CD4-positive, alpha-beta memory T cell (primary cell): ENCODE results near the gene FAM171A2. TPM values are rescaled to one million over a fixed set of nuclear protein-coding genes. Genes with fewer than 3 reads are reported as not detected.

Experiments
- CTCF ChIA-PET: fragments of 350-600 bp; sonication (Branson Sonifier 250); formaldehyde crosslinking; loops from one replicate; lab custom pipeline; 2021; ENCODE audit warnings: inconsistent platforms; ENCODE audit not compliant: partially characterized antibody; lab: Charles Lee
- POLR2A ChIA-PET: fragments of 350-600 bp; sonication (Branson Sonifier 250); formaldehyde crosslinking; loops from one replicate; lab custom pipeline; 2021; ENCODE audit not compliant: partially characterized antibody; lab: Charles Lee
- DNase-seq, 5 donors: peaks; one replicate each; pipeline versions ENCODE4 v3.0.0 to v3.0.0-alpha.2; 2020 to 2022; ENCODE audit warnings: mixed read lengths in 1 of 5
- H3K27ac ChIP-seq: one replicate; pipeline ENCODE4 v1.7.0; 2013; ENCODE audit warnings: low read depth, low read length
- H3K27me3 ChIP-seq: 2 replicates; pipeline ENCODE4 v1.7.0; 2013; ENCODE audit warnings: mild to moderate bottlenecking, low read length, moderate library complexity; ENCODE audit not compliant: insufficient read depth
- H3K36me3 ChIP-seq: 2 replicates; pipeline ENCODE4 v1.7.0; 2013; ENCODE audit warnings: mild to moderate bottlenecking, low read length, moderate library complexity; ENCODE audit not compliant: insufficient read depth
- H3K4me1 ChIP-seq: 2 replicates; pipeline ENCODE4 v1.7.0; 2013; ENCODE audit warnings: mild to moderate bottlenecking, low read length, moderate library complexity; ENCODE audit not compliant: insufficient read depth
- H3K4me3 ChIP-seq, 2 donors: one replicate each; pipeline ENCODE4 v1.7.0; 2013; ENCODE audit warnings: low read length in 2 of 2, mild to moderate bottlenecking in 1 of 2
- H3K9me3 ChIP-seq, 2 donors: one replicate each; pipeline ENCODE4 v1.7.0; 2013; ENCODE audit warnings: low read length in 2 of 2, control low read depth in 1 of 2; ENCODE audit not compliant: control insufficient read depth in 1 of 2
- H3K27ac Mint-ChIP-seq, 7 donors: one replicate each; pipeline ENCODE4 v1.8.0; 2020 to 2021; ENCODE audit warnings: mixed read lengths in 7 of 7, mild to moderate bottlenecking in 6 of 7, inconsistent platforms in 3 of 7, moderate library complexity in 3 of 7
- H3K27me3 Mint-ChIP-seq, 2 donors: one replicate each; pipeline ENCODE4 v1.8.0; 2020 to 2021; ENCODE audit warnings: mixed read lengths in 2 of 2
- H3K36me3 Mint-ChIP-seq, 2 donors: one replicate each; pipeline ENCODE4 v1.8.0; 2020 to 2021; ENCODE audit warnings: mixed read lengths in 2 of 2, inconsistent platforms in 1 of 2, mild to moderate bottlenecking in 1 of 2
- H3K4me1 Mint-ChIP-seq, 4 donors: one replicate each; pipeline ENCODE4 v1.8.0; 2020 to 2021; ENCODE audit warnings: mixed read lengths in 4 of 4, mild to moderate bottlenecking in 1 of 4
- H3K4me3 Mint-ChIP-seq, 8 donors: one replicate each; pipeline ENCODE4 v1.8.0; 2020 to 2021; ENCODE audit warnings: mixed read lengths in 8 of 8, mild to moderate bottlenecking in 7 of 8, moderate library complexity in 6 of 8, inconsistent platforms in 3 of 8
- H3K9me3 Mint-ChIP-seq, 8 donors: one replicate each; pipeline ENCODE4 v1.8.0; 2020 to 2021; ENCODE audit warnings: mixed read lengths in 8 of 8, mild to moderate bottlenecking in 5 of 8, inconsistent platforms in 3 of 8, moderate library complexity in 1 of 8
- intact Hi-C: fragments of 100-400 bp; cut with micrococcal nuclease; formaldehyde crosslinking; loops from one replicate; pipeline ENCODE4 v1.15.1; 2023
- polyA plus RNA-seq, 2 donors: library from polyadenylated mRNA; unstranded; fragments of 300-500 nt; fragmentation: Illumina TruSeq; gene quantifications; one replicate each; pipeline ENCODE4 v1.2.3, GENCODE V29; 2021
- total RNA-seq, 2 experiments: library from RNA; stranded (reverse); gene quantifications; one replicate each; pipeline ENCODE4 v1.2.3, GENCODE V29; 2021

FAM171A2 gene
- total and polyA plus RNA-seq, 4 experiments from 2014 or later, result 0.13 to 0.72 (median 0.52) TPM; not detected in 1

DNA sequence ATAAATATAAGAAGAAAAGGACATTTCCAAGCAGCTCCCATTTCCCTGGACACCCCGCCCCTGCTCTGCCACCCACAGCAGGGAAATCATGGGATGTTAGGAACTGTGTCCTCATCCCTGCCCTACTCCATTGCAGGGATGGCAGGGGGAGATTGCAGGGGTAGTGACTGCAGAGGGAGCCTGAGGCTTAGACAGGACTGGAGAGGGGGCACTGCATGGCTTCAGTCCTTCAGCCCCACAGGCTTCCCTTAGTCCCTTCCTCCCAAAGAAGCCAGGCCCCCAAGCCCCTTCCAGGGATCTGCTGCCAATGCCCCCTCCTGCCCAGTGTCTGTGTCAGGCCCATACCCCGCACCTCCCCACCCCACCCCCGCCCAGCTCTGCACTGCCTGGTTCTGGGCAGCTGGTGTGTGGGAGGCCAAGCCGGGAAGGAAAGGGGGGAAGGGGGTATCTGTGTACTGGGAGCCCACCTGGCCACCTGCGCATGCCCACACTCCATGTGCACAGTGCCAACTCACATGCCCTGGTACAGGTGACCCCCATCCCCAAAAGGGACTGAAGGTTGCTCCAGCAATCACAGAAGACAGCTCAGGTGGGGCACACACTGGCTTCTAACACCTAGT lies 52.0 kb downstream of the FAM171A2 start:
- no peak overlapping the region for H3K4me3 ChIP-seq
- peaks cover 16% of the 10 kb centered on the region for H3K27me3 ChIP-seq
- Mint-ChIP-seq H3K27me3 (peaks cover 22 to 34% of the 10 kb centered on the region in 2 donors), H3K27ac (peak overlapping the region in 1 of 7 donors; percentile 35), H3K9me3 (peaks cover 0 to 2% (median 0%) of the 10 kb centered on the region in 8 donors), H3K4me1 (peaks cover 14 to 34% (median 26%) of the 10 kb centered on the region in 4 donors), H3K4me3 (no peak overlapping the region), H3K36me3 (peaks cover 0 to 3% of the 10 kb centered on the region in 2 donors)
- ChIA-PET CTCF (interaction anchor here (3.8 kb wide), 1 partner anchor 20 kb away, joined by 11 read pairs; no protein-coding TSS in a partner anchor), POLR2A (no interaction called here)
- no peak for DNase-seq
- no peak overlapping the region for H3K27ac ChIP-seq
- H3K4me1 ChIP-seq, result peaks cover 31% of the 10 kb centered on the region
- intact Hi-C loops, result no loop called here
- no peaks in the 10 kb centered on the region for H3K36me3 ChIP-seq
- no peaks in the 10 kb centered on the region for H3K9me3 ChIP-seq

DNA sequence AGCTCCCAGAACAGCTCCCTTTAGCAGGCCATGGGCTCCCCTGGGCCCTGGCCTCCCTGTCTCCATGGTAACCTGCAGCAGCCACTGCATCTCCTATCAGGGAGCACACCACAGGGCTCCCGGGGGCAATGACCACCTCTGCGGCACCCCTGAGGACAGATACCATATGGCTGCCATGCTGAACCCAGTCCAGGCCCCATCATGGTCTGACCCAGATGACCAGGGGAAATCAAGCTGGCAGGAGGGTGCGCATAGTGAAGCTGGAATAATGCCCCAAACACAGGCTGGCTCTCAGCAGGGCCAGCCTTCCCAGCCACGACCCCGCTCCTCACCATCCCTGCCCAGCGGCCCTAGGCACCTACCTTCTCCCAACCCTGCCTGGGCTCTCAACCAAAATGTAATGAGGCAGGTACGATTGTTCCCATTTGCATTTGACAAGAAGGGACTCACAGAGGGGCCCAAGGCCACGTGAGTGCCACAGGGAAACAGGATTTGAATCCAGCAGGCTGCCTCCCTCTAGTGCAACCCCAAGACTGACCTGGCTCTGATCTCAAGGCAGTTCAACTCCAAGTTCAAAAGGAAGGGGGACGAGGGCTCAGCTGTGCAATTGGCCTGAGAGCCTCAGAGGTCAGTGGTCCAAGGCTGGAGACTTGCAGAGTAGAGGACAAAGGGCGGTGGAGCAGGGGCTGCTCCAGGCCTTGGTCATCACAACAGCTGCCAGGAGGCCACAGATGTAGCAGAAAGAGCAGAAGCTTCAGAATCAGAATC lies 52.9 kb downstream of the FAM171A2 start:
- peaks cover 17 to 31% of the 10 kb centered on the region in 2 donors for H3K27me3 Mint-ChIP-seq
- H3K27me3 ChIP-seq, result peaks cover 8% of the 10 kb centered on the region
- no peaks in the 10 kb centered on the region for H3K36me3 ChIP-seq
- intact Hi-C loops, result no loop called here
- peak overlapping the region in 2 of 8 donors; percentile 29 to 39 for H3K4me3 Mint-ChIP-seq
- no peak for DNase-seq
- H3K9me3 Mint-ChIP-seq, result peaks cover 0 to under 1% (median 0%) of the 10 kb centered on the region in 8 donors
- CTCF ChIA-PET, result interaction anchor here (2.3 to 3.8 kb wide), 2 partner anchors 20 to 101 kb away, joined by 7 to 11 read pairs; no protein-coding TSS in a partner anchor
- peaks cover 8 to 31% (median 24%) of the 10 kb centered on the region in 4 donors for H3K4me1 Mint-ChIP-seq
- H3K4me3 ChIP-seq, result no peak overlapping the region
- H3K27ac Mint-ChIP-seq, result peak overlapping the region in 1 of 7 donors; percentile 35
- no peak overlapping the region for H3K27ac ChIP-seq
- H3K9me3 ChIP-seq, result no peaks in the 10 kb centered on the region
- peaks cover 0 to under 1% of the 10 kb centered on the region in 2 donors for H3K36me3 Mint-ChIP-seq
- peaks cover 26% of the 10 kb centered on the region for H3K4me1 ChIP-seq
- POLR2A ChIA-PET, result interaction anchor here (2.8 kb wide), 1 partner anchor 89 kb away, joined by 13 read pairs; no protein-coding TSS in a partner anchor

DNA sequence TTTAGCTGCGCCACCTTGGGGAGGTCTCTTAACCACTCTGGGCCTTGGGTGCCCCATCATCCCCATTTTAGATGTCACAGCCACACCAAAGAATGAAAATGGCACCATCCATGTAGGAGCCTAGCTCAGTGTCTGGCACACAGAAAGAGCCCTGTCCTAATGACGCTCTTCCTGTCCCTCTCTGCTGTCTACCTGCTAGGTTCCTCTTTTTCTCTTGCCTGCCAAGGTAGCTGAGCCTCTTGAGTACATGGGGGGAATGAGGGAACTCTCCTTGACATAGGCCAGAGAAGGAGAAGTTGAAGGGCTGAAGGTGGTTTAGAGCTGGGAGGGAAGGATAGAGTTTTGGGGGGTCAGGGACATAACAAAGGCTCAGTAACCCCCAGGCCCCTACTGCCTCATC lies 53.5 kb downstream of the FAM171A2 start:
- peak overlapping the region in 1 of 7 donors; percentile 35 for H3K27ac Mint-ChIP-seq
- Histone ChIP-seq H3K9me3 (no peaks in the 10 kb centered on the region), H3K27ac (no peak overlapping the region), H3K36me3 (no peaks in the 10 kb centered on the region), H3K27me3 (peaks cover 3% of the 10 kb centered on the region), H3K4me3 (no peak overlapping the region), H3K4me1 (peaks cover 21% of the 10 kb centered on the region)
- CTCF ChIA-PET, result interaction anchor here (2.3 to 3.8 kb wide), 2 partner anchors 21 to 100 kb away, joined by 7 to 11 read pairs; no protein-coding TSS in a partner anchor
- intact Hi-C loops, result no loop called here
- peaks cover 4 to 26% (median 20%) of the 10 kb centered on the region in 4 donors for H3K4me1 Mint-ChIP-seq
- peaks cover 13 to 28% of the 10 kb centered on the region in 2 donors for H3K27me3 Mint-ChIP-seq
- H3K9me3 Mint-ChIP-seq, result no peaks in the 10 kb centered on the region
- DNase-seq, result no peak
- no peaks in the 10 kb centered on the region for H3K36me3 Mint-ChIP-seq
- peak overlapping the region in 3 of 8 donors; percentile 43 to 71 (median 55) for H3K4me3 Mint-ChIP-seq
- POLR2A ChIA-PET, result interaction anchor here (0.9 to 2.8 kb wide), 2 partner anchors 8 to 88 kb away, joined by 3 to 13 read pairs; no protein-coding TSS in a partner anchor

DNA sequence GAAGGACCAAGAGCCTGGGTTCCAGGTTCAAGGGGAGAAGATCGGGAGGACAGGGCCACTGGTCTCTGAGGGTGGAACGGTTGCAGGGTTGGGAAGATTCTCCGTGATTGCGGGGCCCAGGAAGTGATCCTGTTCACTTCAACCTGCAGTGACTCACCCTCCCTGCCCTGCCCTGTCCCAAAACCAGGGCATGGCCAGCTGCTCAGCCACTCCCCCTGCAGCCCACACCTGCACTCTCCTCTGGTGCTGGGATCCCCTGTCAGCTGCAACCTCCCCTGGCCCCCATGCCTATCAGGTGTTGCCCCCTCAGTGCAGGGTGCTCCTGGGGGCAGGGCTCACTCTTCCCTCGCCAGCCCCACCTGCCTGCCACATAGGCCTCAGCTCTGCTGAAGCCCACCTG lies 54.2 kb downstream of the FAM171A2 start:
- Mint-ChIP-seq H3K36me3 (no peaks in the 10 kb centered on the region), H3K27me3 (peaks cover 15 to 34% of the 10 kb centered on the region in 2 donors), H3K4me1 (peaks cover 4 to 26% (median 20%) of the 10 kb centered on the region in 4 donors), H3K9me3 (no peaks in the 10 kb centered on the region), H3K4me3 (peak overlapping the region in 5 of 8 donors; percentile 34 to 71 (median 58)), H3K27ac (peak overlapping the region in 1 of 7 donors; percentile 6)
- Histone ChIP-seq H3K4me3 (no peak overlapping the region), H3K27me3 (peaks cover 3% of the 10 kb centered on the region), H3K36me3 (no peaks in the 10 kb centered on the region), H3K27ac (no peak overlapping the region), H3K9me3 (no peaks in the 10 kb centered on the region), H3K4me1 (peaks cover 16% of the 10 kb centered on the region)
- no peak for DNase-seq
- ChIA-PET CTCF (interaction anchor here (2.3 to 3.8 kb wide), 2 partner anchors 22 to 99 kb away, joined by 7 to 11 read pairs; no protein-coding TSS in a partner anchor), POLR2A (interaction anchor here (0.9 to 2.8 kb wide), 5 partner anchors 9 to 93 kb away, joined by 3 to 13 read pairs (median 4); partner anchors contain the start of gene SLC25A39)
- intact Hi-C loops, result no loop called here

DNA sequence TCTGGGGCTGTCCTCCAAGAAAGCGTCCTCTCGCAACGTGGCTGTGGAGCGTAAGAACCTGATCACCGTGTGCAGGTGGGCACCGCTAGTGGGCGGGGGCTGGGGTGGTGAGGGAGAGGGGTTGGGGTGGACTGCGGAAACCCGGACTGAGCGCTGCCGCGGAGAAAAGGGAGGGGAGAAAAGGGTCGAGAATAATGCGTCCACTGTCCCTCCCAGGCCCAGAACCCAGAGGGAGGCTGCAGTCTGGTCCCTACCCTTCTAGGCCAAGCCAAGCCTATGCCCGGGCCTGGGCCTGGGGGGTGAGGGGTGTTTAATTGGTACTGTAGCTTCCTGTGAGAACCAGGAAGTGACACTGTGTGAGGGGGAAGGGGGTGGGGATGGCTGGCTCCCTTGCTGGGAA lies 54.8 kb downstream of the FAM171A2 start:
- peak overlapping the region in 1 of 7 donors; percentile 50 for H3K27ac Mint-ChIP-seq
- H3K27ac ChIP-seq, result no peak overlapping the region
- DNase-seq, result no peak
- no peaks in the 10 kb centered on the region for H3K9me3 Mint-ChIP-seq
- H3K36me3 ChIP-seq, result no peaks in the 10 kb centered on the region
- no peak overlapping the region for H3K4me3 ChIP-seq
- POLR2A ChIA-PET, result interaction anchor here (1.0 to 2.8 kb wide), 7 partner anchors 16 to 92 kb away, joined by 3 to 13 read pairs (median 4); partner anchors contain the start of genes SLC25A39 and UBTF
- H3K4me1 Mint-ChIP-seq, result peaks cover 0 to 26% (median 19%) of the 10 kb centered on the region in 4 donors
- H3K4me1 ChIP-seq, result peaks cover 16% of the 10 kb centered on the region
- H3K36me3 Mint-ChIP-seq, result no peaks in the 10 kb centered on the region
- H3K27me3 Mint-ChIP-seq, result peaks cover 12 to 31% of the 10 kb centered on the region in 2 donors
- CTCF ChIA-PET, result interaction anchor here (2.3 to 3.8 kb wide), 2 partner anchors 22 to 99 kb away, joined by 7 to 11 read pairs; no protein-coding TSS in a partner anchor
- peak overlapping the region; percentile 17 to 74 (median 54) for H3K4me3 Mint-ChIP-seq
- H3K27me3 ChIP-seq, result peaks cover 3% of the 10 kb centered on the region
- H3K9me3 ChIP-seq, result no peaks in the 10 kb centered on the region
- intact Hi-C loops, result loop anchor here (1.0 kb wide), 2 partner anchors 15 to 91 kb away; partner anchors contain the start of gene SLC25A39

DNA sequence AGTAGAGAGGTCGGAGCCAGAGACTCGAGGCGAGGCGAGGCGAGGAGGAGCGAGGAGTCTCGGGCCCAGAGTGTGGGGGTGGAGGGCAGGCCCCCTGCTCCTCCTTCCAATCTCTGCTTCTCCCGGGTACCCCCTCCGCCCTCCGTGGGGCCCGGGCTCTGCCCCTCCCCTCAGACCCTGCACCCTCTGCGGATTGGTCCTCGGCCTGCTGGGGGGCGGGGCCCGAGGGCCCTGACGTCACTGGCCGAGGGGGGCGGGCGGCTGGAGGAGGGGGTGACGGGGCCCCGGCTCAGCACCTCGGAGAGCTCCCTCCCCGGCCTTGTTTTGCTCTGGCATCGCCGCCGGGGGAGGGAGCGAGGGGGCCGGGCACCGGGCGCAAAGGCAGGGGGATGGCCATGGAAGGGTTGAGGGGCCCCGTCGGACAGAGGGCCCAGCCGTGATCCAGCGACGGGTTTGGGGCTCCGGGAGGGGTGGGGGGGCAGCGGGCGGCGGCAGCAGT lies 55.3 kb downstream of the FAM171A2 start, which contains the start of gene RUNDC3A:
RUNDC3A (plus strand) TSS at position 282 of the 499 bp plus-strand sequence. CDS start 232 bp downstream, outside the sequence.
- no peaks in the 10 kb centered on the region for H3K36me3 Mint-ChIP-seq
- Histone ChIP-seq H3K27ac (no peak within 1 kb of the TSS), H3K9me3 (no peaks in the 10 kb centered on the region), H3K36me3 (no peaks in the 10 kb centered on the region), H3K4me1 (peaks cover 16% of the 10 kb centered on the region), H3K4me3 (no peak within 1 kb of the TSS), H3K27me3 (peaks cover 3% of the 10 kb centered on the region)
- POLR2A ChIA-PET, result interaction anchor here (1.0 to 2.8 kb wide), 7 partner anchors 17 to 92 kb away, joined by 3 to 13 read pairs (median 4); partner anchors contain the start of genes SLC25A39 and UBTF
- H3K4me1 Mint-ChIP-seq, result peaks cover 0 to 26% (median 19%) of the 10 kb centered on the region in 4 donors
- intact Hi-C loops, result loop anchor here (1.0 kb wide), 2 partner anchors 16 to 90 kb away; partner anchors contain the start of gene SLC25A39
- peaks cover 10 to 32% of the 10 kb centered on the region in 2 donors for H3K27me3 Mint-ChIP-seq
- H3K4me3 Mint-ChIP-seq, result peak within 1 kb of the TSS; percentile 19 to 80 (median 58)
- CTCF ChIA-PET, result interaction anchor here (2.3 to 3.8 kb wide), 2 partner anchors 23 to 98 kb away, joined by 7 to 11 read pairs; no protein-coding TSS in a partner anchor
- DNase-seq, result peak; percentile 81 to 85 (median 82)
- H3K27ac Mint-ChIP-seq, result peak within 1 kb of the TSS in 2 of 7 donors; percentile 43 to 50
- no peaks in the 10 kb centered on the region for H3K9me3 Mint-ChIP-seq
